ENCODE data around the gene CBLB.

GRCh38 chr3:105807701-105808100 is 61.1 kb downstream of the CBLB start:
- TF ChIP-seq CTCF (IDR thresholded peaks at IDR 0.05), result no peak
- TF ChIP-seq POLR2A (IDR thresholded peaks at IDR 0.05), result no peak
